NCI-H748 (cell line): ENCODE results near the gene JUN.

Experiments
- DNase-seq: peaks from one replicate; lab custom pipeline; 2025; ENCODE audit not compliant: unreplicated experiment; lab: John Stamatoyannopoulos, UW

JUN gene

GRCh38 chr1:58784758-58785441, 1.1 kb upstream of the JUN start:
- peak; percentile 89 for DNase-seq

GRCh38 chr1:58783090-58783992, 506 bp downstream of the JUN start:
- DNase-seq: peak; percentile 80

GRCh38 chr1:58782178-58783089, 1.4 kb downstream of the JUN start:
- DNase-seq: peak; percentile 86

GRCh38 chr1:58781541-58782177, 2.2 kb downstream of the JUN start:
- DNase-seq: peak; percentile 83

- DNase-seq: peak; percentile 69
These were observed 2.9 kb downstream of the JUN start for GRCh38 chr1:58780836-58781452.

GRCh38 chr1:58780411-58780810, 3.4 kb downstream of the JUN start:
- no peak for DNase-seq

- peak; percentile 97 for DNase-seq
These were observed 4.0 kb downstream of the JUN start for GRCh38 chr1:58779801-58780382.

- DNase-seq: no peak
These were observed 4.6 kb downstream of the JUN start for GRCh38 chr1:58779059-58779754.

GRCh38 chr1:58778385-58779000, 5.4 kb downstream of the JUN start:
- no peak for DNase-seq

GRCh38 chr1:58774027-58774426, 9.8 kb downstream of the JUN start:
- no peak for DNase-seq

- peak; percentile 34 for DNase-seq
These were observed 10.4 kb downstream of the JUN start for GRCh38 chr1:58773406-58773840.

- DNase-seq: no peak
These were observed 14.0 kb downstream of the JUN start for GRCh38 chr1:58769809-58770320.

- DNase-seq: peak; percentile 70
These were observed 14.7 kb downstream of the JUN start for GRCh38 chr1:58768971-58769808.

GRCh38 chr1:58768191-58768731, 15.6 kb downstream of the JUN start:
- no peak for DNase-seq

- DNase-seq: no peak
These were observed 16.7 kb downstream of the JUN start for GRCh38 chr1:58767143-58767542.

- DNase-seq: no peak
These were observed 18.4 kb downstream of the JUN start for GRCh38 chr1:58765441-58765840.

- no peak for DNase-seq
These were observed 18.8 kb downstream of the JUN start for GRCh38 chr1:58765006-58765405.
